LHCN-M2 (cell line): ENCODE measurements around the gene APBB2. TPM values are rescaled to one million over a fixed set of nuclear protein-coding genes. Genes with fewer than 3 reads are reported as not detected.
A peak's percentile ranks its signal among the peaks of the same experiment; 100 is the strongest.

Experiments
- DNase-seq: peaks from one replicate; pipeline ENCODE4 v3.0.0-alpha.2; 2012; ENCODE audit warnings: low read depth
- total RNA-seq: library from RNA; depleted of rRNA; stranded (reverse); fragments of >200 nt; gene quantifications from 2 replicates; pipeline ENCODE4 v1.2.3, GENCODE V29; 2014

The APBB2 gene
- total RNA-seq, 1 experiment from 2014 or later = 109 TPM

DNA sequence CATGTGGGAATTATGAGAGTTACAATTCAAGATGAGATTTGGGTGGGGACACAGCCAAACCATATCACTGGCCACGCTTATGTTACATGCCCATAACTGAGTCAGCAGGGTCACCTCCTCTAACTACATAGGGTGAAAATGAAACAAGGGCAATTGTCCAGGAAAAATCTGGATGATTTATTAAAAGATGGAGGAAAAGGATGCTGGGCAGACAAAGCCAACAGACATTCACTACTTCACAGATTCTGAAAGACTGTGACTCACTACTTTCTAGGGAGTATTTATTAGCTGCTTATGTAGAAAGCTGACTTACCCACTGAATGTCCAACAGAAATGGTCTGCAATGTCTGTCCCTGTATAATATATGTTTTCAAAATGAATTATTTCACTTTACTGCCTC is 72.4 kb downstream of the APBB2 start:
- peak; percentile 74 for DNase-seq

DNA sequence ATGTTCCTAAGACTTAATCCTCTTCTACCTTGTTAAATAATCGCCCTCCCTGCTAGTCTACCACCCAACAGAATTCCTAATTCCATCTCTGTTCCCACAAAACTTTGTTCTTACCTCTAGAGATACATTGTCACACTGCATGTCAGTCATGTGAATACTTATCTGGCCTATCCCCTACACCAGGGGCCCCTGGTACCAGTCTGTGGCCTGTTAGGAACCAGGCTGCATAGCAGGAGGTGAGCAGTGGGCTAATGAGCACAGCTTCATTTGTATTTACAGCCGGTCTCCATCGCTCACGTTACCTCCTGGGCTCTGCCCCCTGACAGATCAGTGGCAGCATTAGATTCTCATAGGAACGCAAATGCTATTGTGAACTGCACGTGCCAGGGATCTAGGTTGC is 73.9 kb downstream of the APBB2 start:
- DNase-seq = no peak

DNA sequence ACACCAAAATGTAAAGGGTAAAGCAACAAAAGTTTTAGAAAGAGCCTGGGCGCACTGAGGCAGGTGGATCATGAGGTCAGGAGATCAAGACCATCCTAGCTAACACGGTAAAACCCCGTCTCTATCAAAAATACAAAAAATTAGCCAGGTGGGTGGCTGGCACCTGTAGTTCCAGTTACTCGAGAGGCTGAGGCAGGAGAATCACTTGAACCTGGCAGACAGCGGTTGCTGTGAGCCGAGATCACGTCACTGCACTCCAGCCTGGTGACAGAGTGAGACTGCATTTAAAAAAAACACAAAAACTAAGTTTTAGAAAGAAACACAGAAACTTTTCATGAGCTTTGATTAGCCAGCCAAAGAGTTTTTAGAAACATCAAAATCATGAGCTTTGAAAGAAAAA is 76.5 kb downstream of the APBB2 start:
- DNase-seq = no peak

DNA sequence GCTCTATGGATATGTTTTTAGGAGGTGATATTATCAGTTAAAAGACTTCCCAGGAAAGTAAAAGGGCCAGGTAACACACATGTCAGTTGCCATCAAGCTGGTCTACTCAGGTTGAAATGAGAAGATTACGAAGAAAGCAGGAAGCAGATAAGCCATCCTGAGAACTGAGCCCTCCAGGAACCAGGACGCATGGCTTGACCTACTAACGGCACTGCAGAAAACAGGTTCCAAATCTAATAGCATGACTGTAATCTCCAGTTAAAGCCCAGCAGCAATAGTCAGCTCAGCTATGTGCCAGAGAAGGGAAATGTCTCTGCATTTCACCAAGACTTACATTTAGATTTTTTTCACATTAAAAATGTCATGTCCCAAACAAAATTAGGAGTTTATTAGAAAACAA is 77.9 kb downstream of the APBB2 start:
- no peak for DNase-seq

DNA sequence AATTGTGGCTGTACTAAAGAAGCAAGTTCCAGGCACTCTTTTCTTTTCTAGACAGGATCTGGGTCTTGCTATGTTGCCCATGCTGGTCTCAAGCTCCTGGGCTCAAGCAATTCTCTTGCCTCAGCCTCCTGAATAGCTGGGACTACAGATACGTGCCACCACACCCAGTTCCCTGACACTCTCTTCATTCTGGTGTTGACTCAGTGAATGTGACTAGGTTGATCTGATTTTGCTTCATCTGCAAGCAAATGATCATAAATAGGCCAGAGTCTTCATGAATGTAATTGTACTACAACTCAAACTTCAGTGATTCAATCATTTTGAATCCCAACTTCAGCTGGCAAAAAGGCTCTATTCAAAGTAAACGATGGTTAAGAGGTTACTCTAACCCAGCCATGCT is 78.5 kb downstream of the APBB2 start:
- DNase-seq = no peak

DNA sequence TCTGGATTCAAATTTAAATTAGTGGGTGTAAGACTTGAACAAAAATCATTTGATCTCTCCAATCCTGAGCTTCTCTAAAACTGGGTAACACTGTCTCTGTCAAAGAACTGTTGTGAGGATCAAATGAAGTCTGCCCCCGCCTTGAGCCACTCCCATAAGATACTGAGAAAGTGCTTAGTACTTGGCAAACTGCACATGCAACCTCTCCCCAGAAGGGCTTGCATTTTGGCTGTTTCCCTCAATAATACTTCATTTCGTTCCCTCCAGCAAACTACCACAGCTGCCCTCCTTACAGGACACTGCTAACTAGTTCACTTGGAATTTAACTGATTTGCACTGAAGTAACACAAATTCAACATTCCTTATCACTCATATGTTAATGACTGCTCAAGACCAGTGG is 79.8 kb downstream of the APBB2 start:
- DNase-seq = peak; percentile 68

DNA sequence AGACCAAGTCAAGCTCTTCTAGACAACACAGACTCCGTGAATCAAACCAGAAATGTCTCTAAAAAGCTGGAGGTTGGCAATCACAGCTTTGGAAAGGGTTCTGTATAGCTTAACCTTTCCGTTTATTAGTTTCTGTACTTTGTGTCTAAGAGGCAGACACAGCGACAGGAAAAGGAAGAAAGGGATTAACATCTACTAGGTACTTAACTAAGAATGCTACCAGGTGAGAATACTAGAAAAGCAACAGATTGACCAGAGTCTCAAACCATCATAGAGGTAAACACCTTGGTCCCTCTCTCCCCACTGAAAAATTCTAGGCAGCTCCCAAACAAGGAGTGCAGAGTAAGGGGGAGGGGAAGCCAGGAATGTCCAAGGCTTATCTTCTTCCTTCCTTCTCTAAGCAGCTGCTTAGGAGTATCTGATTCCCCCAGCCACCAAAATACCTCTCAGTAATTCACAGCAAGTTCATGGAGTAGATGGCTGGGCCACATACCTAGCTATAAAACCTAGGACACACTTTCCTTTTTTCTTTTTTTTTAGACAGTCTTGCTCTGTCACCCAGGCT is 80.8 kb downstream of the APBB2 start:
- DNase-seq = peak; percentile 71

DNA sequence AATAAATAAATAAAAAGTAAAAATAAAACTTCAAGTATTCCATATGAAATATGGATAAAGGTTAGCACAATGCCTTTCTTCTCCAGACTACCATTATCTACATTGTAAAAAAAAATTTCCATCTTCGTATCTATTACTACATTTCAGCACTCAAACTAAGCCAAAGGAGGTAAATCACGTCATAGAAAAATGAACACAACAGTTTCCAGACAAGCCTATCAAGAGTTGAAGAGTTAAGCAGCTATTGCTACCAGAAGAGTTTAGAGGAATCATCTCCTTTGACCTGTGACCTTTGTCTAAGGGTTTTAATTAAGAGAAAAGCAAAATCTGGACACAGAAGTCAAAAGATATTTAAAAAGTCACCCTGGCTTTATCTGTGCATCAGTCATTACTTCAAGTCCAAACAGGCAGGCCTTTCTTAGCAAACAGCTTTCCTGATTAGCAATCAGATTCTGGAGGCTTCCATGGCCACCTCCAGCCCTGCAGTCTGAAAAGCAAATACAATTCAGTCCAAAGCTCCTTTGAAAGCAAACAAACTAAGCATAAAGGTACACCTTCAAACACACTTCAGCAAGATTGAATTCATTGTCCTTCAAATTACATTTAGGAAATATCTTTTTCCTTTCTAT is 82.2 kb downstream of the APBB2 start:
- DNase-seq = no peak

DNA sequence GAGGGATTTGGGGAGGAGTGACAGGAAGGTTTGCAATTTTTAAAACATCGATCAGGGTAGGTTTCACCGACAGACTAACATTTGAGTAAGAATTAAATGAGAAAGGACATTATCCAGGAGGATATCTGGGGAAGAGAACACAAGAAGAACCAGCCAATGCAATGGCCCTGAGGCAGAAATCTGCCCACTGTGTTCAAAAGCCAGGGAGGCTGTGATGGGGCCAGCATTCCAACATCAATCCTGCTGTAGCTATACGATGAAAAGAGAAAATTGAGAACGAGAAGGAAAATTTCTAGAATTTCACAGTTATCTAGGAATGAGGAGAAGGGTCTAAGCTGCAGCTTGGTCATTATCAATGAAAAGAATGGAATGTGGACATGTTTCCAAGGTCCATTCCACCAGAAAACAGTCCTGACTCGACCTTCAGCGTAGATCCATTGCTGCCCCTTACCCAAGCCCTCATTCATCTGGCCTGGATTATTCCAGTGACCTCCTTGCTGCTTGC is 84.4 kb downstream of the APBB2 start:
- no peak for DNase-seq

DNA sequence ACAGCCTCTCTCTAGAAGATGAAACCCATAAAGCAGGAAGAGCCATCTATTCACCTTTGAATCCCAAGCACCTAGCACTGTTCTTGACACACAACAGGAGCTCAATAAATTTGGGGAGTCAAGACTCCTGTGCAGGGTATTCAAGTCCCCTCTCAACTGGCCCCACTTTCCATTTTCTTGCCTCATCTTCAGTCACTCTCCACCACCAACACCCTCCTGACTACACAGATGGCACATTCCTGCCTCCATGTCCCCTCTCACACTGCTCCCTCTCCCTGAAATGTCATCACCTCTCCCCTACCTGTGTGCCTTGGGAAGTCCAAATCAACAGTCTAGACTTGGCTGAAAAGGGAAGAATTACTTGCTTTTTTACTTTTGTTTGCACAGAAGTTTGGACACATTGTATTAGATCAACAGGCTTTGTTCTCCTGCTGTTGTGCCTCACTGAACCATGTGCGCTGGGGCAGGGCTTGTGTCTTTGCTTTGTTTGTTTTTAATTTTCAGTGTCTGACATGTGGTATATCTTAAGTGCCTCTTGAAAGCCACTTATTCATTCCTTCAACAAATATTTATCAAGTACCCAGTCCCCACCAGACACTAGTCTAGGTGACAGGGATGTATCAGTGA is 85.1 kb downstream of the APBB2 start:
- DNase-seq = no peak

DNA sequence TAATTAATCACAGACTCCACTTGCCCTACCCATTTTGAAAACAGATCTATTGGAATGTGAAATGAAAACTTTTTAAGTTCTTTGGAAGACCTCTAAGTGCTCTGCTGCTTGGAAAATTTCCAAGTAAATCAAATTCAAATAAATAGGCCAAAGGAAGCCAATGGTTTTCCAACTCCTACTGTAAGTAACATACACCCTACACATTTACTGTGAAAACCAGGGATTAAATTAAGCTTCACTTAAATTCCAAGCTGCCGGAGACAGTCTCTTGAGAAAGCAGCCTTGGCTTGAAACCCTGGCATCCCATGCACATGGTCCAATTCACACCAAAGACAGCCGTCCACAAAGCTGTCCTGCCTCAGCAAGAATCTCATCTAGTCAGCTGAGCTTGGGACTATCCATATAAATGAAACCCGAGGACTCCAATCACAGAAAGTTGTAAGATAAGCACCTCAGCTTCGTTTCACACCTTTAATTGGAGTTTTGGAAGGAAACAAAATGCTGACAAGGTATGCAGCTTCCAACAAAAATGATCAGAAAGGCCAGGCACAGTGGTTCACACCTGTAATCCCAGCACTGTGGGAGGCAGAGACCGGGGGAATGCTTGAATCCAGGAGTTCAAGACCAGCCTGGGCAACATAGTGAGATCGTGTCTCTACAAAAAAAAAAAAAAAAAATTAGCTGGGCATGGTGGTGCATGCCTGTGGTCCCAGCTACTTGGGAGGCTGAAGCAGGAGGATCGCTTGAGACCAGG is 88.6 kb downstream of the APBB2 start:
- no peak for DNase-seq

DNA sequence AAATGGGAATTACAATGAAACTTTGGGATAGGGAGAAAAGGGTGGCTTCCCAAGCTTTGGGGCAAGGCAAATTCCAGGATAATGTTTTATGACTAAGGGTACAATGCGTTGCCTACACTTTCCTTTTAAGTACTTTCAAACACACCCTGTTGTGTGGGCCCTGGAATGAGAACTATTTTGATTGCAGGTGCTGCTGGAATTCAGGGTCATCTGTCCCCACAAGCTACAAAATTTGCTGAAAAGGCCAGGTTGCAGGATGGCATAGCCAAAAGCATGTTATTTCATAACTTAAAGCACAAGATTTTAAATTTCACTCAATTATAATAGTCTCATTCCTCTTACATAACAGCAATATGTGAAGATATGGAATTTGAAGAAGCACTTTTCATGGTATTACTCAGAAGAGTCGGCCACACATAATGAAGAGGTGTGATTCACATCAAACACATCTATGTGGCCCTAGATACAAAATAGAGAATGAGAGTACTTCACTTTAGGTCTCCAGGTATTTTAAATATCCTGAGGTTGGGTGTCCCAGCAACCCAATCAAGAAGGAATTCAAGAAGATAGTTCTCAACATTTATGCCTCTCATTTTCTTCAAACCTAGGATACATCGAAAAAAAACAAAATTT is 89.3 kb downstream of the APBB2 start:
- DNase-seq = peak; percentile 45

DNA sequence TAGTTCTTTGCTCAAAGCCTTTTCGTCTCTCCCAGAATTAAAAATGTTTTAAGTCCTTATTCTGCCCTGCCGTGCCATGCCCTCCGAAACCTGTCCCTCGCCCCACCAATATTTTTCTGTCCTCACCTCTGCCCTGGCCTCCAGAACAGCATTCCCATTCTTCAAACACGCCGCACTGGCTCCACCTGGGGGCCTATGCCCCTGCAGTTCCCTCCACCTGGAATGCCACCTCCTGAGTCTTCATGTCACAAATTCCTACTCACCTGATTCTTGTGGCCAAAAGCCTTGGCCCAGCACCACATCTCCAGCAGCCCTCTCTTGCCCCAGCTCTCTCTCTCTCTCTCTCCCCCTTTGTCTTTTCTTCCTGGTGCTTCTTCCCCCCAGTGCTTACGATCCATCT is 91.6 kb downstream of the APBB2 start:
- DNase-seq = no peak

DNA sequence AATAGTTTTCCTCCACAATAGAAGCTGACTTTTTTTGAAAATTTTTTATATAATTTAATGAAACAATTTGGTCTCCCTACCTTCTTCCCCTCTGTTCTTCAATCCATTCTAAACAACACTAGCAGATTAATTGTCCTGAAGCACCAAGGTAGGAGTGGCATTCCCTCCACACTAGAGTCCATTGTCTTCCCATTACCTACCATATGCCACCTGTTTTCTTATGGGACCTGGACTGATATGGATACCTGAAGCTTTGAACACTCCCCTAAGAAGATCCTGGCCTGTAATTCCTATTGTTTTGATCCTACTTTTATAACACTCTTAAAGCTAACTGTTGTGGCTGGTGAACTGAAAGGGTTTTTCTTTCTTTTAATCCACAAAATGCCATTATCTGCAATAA is 92.0 kb downstream of the APBB2 start:
- DNase-seq = no peak

DNA sequence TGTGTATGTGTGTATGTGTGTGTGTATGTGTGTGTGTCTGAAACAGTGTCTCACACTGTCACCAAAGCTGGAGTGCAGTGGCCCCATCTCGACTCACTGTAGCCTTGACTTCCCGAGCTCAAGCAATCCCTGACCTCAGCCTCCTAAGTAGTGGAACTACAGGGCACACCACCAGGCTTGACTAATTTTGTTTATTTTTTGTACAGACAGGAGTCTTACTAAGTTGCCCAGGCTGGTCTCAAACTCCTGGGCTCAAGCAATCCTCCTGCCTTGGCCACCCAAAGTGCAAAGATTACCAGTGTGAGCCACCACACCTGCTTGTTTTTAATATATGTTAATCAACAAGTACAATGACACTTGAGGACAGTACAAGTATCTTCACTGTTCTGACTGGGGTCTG is 92.4 kb downstream of the APBB2 start:
- no peak for DNase-seq

DNA sequence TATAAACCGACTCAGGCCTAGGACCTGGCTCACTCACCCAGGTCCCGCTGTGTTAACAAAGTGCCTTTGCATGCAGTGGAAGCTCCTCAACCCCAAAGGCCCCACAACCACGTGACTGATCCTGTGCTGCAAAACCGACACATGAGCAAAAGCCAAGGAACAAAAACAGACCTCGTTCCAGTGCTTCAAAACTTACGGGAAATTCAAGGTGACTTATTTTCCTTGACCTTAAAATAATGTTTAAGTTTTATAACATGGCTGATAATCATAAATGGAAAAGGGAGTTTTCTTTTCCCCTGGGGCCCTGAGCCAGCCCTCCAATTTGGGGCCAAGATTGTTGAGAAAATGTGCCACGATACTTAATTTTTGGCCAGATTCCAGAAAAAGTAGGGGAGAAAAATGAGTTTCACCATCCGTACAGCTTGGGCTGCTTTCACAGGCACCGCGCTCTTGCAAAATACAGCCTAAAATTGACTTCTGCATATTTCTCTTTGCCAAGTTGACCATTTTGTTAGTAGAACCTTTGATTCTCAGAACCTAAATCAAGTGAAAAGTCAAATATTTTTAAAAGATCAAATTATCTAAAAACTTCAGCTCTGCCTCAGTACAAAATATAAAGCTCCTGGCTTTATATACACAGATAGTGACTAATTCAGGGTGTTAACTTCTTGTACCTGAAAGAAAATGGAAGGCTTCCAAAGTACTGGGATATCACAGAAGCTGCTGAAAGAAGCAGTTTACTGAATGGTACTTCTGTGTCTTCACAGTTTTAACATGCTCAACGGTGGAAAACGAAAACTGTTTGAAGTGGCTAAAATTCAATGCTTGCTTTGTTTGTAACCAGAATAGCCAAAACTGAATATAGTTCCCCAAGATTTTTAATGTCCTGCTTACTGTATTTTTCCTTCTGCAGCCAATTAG is 93.8 kb downstream of the APBB2 start:
- DNase-seq = no peak

DNA sequence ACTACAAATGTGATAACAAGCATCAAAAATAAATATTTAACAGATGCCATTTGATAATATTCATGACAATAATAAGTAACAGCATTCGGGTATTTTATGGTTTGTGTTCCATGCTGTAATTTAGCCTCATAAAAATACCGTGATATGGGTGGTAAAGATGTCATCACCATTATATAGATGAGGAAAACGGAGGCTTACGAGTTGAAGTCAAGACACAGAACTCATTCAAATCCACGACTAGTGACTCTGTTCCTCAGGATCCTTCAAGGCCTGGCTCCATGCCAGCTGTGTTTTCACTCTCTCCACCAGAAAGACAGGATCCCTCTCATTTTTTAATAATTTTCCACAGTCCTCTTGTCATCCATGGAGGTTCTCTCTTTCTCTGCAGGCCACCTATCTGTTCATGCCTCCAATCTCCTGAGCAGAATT is 94.5 kb downstream of the APBB2 start:
- DNase-seq = no peak

DNA sequence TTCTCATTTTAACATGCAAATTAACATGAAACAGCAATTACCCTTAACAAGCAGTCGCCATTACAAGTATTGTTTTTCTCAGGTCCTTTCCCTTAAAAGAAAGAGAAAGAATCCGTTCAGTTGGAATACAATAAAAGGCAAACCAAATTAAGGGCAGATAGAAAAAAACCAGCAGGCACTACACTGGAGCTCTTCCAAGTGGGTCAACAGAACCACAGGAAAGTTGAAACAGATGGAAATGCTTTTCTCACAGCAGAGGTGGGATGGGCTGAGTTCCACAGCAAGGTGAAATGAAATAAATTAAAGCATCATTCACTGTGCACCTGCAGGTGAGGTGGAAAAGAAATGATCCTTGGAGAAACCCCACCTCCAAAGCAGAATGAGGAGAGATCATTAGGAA is 102.6 kb downstream of the APBB2 start:
- no peak for DNase-seq

DNA sequence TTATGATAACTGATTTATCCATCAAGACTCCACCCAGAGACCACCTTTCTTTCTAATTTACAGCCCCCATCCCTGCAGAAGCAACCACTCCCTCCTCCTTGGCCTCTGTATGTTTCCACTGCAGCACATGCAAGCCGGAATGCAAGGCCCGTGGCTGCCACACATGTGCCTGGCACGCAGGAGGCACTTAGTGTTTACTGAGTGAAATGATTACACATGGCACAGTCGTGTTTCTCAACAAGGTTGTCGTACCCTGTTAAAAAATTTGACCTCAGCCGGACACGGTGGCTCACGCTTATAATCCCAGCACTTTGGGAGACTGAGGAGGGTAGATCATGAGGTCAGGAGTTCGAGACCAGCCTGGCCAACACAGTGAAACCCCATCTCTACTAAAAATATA is 104.3 kb downstream of the APBB2 start:
- DNase-seq = no peak

DNA sequence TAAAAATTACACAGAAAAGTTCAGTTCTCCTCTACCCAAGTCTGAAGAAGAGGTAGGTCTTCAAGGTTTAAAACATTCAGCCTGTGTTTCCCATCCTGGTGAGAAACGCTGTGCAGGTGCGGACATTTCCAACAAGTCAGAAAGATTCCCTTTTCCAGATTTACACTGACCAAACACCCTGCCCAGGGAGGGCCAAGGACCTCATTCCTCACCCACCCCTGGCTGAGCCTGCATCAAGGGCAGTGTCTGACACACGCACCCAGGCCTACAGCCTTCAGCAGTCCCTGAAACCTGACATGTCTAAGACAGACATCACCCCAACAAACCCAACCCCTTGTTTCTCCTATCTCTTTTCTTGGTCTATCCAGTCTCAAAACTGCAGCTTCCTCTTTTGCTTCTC is 105.9 kb downstream of the APBB2 start:
- DNase-seq = no peak
